Astrocyte of the cerebellum (primary cell): ENCODE results near the gene CCDC85B.

Experiments used
- DNase-seq: peaks from one replicate; pipeline ENCODE4 v3.0.0-alpha.2; 2011; ENCODE audit warnings: low read depth
- H3K4me3 ChIP-seq: 2 replicates; pipeline ENCODE4 v1.5.1; 2011; ENCODE audit warnings: mild to moderate bottlenecking, low read depth, low read length, moderate library complexity
- CTCF ChIP-seq: IDR thresholded peaks from 2 replicates; pipeline ENCODE4 v1.5.1; 2012; ENCODE audit warnings: low read length, low read depth, moderate library complexity, mild to moderate bottlenecking; ENCODE audit errors: missing control alignments
- in situ Hi-C: cut with HindIII; loops from 2 replicates; pipeline ENCODE4 v1.10.0; 2017; ENCODE audit warnings: low sequenced_read_pairs

Gene CCDC85B

GRCh38 chr11:65857853-65858680 is 32.4 kb upstream of the CCDC85B start, which contains the start of gene CFL1:
Gene CFL1, minus strand, starts transcription at chr11:65858180. Its CDS starts 81 bp downstream, at chr11:65858099.
- H3K4me3 ChIP-seq, result peak within 1 kb of the TSS; percentile 96
- DNase-seq, result peak; percentile 92
- TF ChIP-seq CTCF, result no peak
- in situ Hi-C loops, result no loop called here

GRCh38 chr11:65858681-65859087 is 31.8 kb upstream of the CCDC85B start:
- in situ Hi-C loops, result no loop called here
- no peak for DNase-seq
- peak overlapping the region; percentile 96 for H3K4me3 ChIP-seq
- TF ChIP-seq CTCF, result no peak

GRCh38 chr11:65859095-65859811 is 31.2 kb upstream of the CCDC85B start:
- peak overlapping the region; percentile 96 for H3K4me3 ChIP-seq
- peak; percentile 27 for TF ChIP-seq CTCF
- peak; percentile 97 for DNase-seq
- in situ Hi-C loops, result no loop called here

- DNase-seq, result no peak
- TF ChIP-seq CTCF, result no peak
- peak overlapping the region; percentile 96 for H3K4me3 ChIP-seq
- in situ Hi-C loops, result no loop called here
These were observed 30.6 kb upstream of the CCDC85B start for GRCh38 chr11:65859812-65860277.

- in situ Hi-C loops, result no loop called here
- TF ChIP-seq CTCF, result peak; percentile 91
These were observed 30.0 kb upstream of the CCDC85B start, which contains the start of gene MUS81 for GRCh38 chr11:65860278-65861164. Gene MUS81, plus strand, starts transcription at chr11:65860433. Its CDS starts 321 bp downstream, at chr11:65860754.

GRCh38 chr11:65861165-65861505 is 29.3 kb upstream of the CCDC85B start:
- in situ Hi-C loops, result no loop called here
- TF ChIP-seq CTCF, result no peak
- peak overlapping the region; percentile 96 for H3K4me3 ChIP-seq
- DNase-seq, result no peak

More at GRCh38 chr11:65860278-65861164, 30.0 kb upstream of the CCDC85B start, which contains the start of gene MUS81:
- peak within 1 kb of the TSS; percentile 96 for H3K4me3 ChIP-seq
- peak; percentile 97 for DNase-seq
